K562 (cell line): ENCODE measurements around the gene MARVELD1. TPM values are rescaled to one million over a fixed set of nuclear protein-coding genes. Genes with fewer than 3 reads are reported as not detected.
A peak's percentile ranks its signal among the peaks of the same experiment; 100 is the strongest.

Experiments
- DIDO1 ChIP-seq: fragments of 450-650 bp; IDR thresholded peaks from 2 replicates; pipeline ENCODE4 v1.6.1; 2016; ENCODE audit warnings: low read depth, missing biosample characterization, missing genetic modification characterization
- E2F8 ChIP-seq: fragments of 450-650 bp; IDR thresholded peaks from 2 replicates; pipeline ENCODE4 v1.7.1; 2018; ENCODE audit warnings: mild to moderate bottlenecking, low read depth; ENCODE audit not compliant: partially characterized antibody
- KLF16 ChIP-seq: IDR thresholded peaks from 2 replicates; pipeline ENCODE4 v1.6.1; 2016; ENCODE audit warnings: antibody characterized with exemption
- MTF1 ChIP-seq: fragments of 250-450 bp; sonication (Bioruptor Pico); IDR thresholded peaks from 2 replicates; pipeline ENCODE4 v1.9.0; 2021; ENCODE audit warnings: moderate library complexity, mild to moderate bottlenecking, inconsistent platforms, borderline replicate concordance
- MYNN ChIP-seq, 2 experiments: sonication (generic); formaldehyde crosslinking in 1 of 2; IDR thresholded peaks; 2 replicates each; pipeline versions ENCODE4 v1.5.0 to v1.6.1; 2016 to 2020; ENCODE audit warnings: antibody characterized with exemption in 1 of 2, missing genetic modification reagents in 1 of 2
- NR2C1 ChIP-seq, 2 experiments: fragments of 450-650 bp; IDR thresholded peaks; 2 replicates each; pipeline ENCODE4 v1.6.1; 2017; ENCODE audit warnings: mild to moderate bottlenecking in 2 of 2, antibody characterized with exemption in 1 of 2, inconsistent platforms in 1 of 2, missing compliant biosample characterization in 1 of 2, missing genetic modification characterization in 1 of 2
- NRF1 ChIP-seq, 2 experiments: fragments of 450-650 bp; IDR thresholded peaks in 1 of 2; conservative IDR thresholded peaks in 1 of 2; 2 replicates each; pipeline ENCODE4 v1.6.1; 2014; ENCODE audit warnings: mild to moderate bottlenecking in 2 of 2
- POLR2A ChIP-seq: fragments of 450-650 bp; conservative IDR thresholded peaks from 2 replicates; pipeline ENCODE4 v1.6.1; 2016
- RBBP5 ChIP-seq: fragments of 200-600 bp; sonication (generic); IDR thresholded peaks from 2 replicates; pipeline ENCODE4 v1.6.1; 2012; ENCODE audit warnings: borderline replicate concordance, mild to moderate bottlenecking, low read length, control low read depth, inconsistent platforms; ENCODE audit not compliant: insufficient read depth, poor library complexity, severe bottlenecking
- RNF2 ChIP-seq: sonication (generic); IDR thresholded peaks from 2 replicates; pipeline ENCODE4 v1.6.1; 2016
- SAFB ChIP-seq: fragments of 200-400 bp; formaldehyde crosslinking; IDR thresholded peaks from 2 replicates; pipeline ENCODE4 v1.6.1; 2017; ENCODE audit warnings: low read depth, low read length, borderline replicate concordance
- SIRT6 ChIP-seq: IDR thresholded peaks from one replicate; pipeline ENCODE4 v1.6.1; 2012; ENCODE audit warnings: low read depth, mild to moderate bottlenecking, control low read depth, inconsistent platforms, low read length, moderate library complexity
- SPI1 ChIP-seq: IDR thresholded peaks from 2 replicates; pipeline ENCODE4 v1.6.1; 2011; ENCODE audit warnings: low read depth, low read length, control low read depth, borderline replicate concordance
- TBP ChIP-seq: optimal IDR thresholded peaks from 2 replicates; pipeline ENCODE3; 2011; ENCODE audit warnings: low read depth, low read length, improper control_type of control experiment
- TEAD2 ChIP-seq: fragments of 450-650 bp; IDR thresholded peaks from 2 replicates; pipeline ENCODE4 v1.6.1; 2016; ENCODE audit warnings: missing genetic modification characterization, control low read depth, missing compliant biosample characterization
- ZC3H11A ChIP-seq: IDR thresholded peaks from 2 replicates; pipeline ENCODE4 v1.6.1; 2012; ENCODE audit warnings: low read depth, low read length, improper control_type of control experiment
- ZNF12 ChIP-seq: sonication (generic); formaldehyde crosslinking; IDR thresholded peaks from 2 replicates; pipeline ENCODE4 v1.4.0; 2020; ENCODE audit warnings: mild to moderate bottlenecking, missing genetic modification reagents
- ZNF121 ChIP-seq: sonication (generic); formaldehyde crosslinking; conservative IDR thresholded peaks from 2 replicates; pipeline ENCODE4 v1.8.0; 2022; ENCODE audit warnings: missing genetic modification reagents
- polyA plus RNA-seq, 8 experiments: library from polyadenylated mRNA; depleted of rRNA in 4 of 8; stranded (reverse) in 5 of 8; unstranded in 3 of 8; fragments of >200 nt; fragmentation: Nextera tagmentation in 2 of 8; fragmentation: Illumina TruSeq in 1 of 8; extraction: Ambion mirVana in 2 of 8; extraction: Trizol in 1 of 8; gene quantifications; 2 replicates each; pipeline versions ENCODE4 v1.2.1 to v1.2.3, GENCODE V29; 2011 to 2014; ENCODE audit warnings: inconsistent platforms in 1 of 8, missing spikeins in 1 of 8
- total RNA-seq, 7 experiments: library from RNA; depleted of rRNA in 6 of 7; stranded (reverse); fragments of >200 nt in 6 of 7; fragmentation: Illumina TruSeq in 2 of 7; extraction: Trizol in 2 of 7; gene quantifications; 2 replicates each; pipeline versions ENCODE4 v1.2.1 to v1.2.3, GENCODE V29; 2011 to 2021; ENCODE audit warnings: low replicate concordance in 1 of 7
- TF ChIP-seq, protein P1 (sequence below): fragments of 250-450 bp; sonication (Bioruptor Pico); IDR thresholded peaks from 2 replicates; pipeline ENCODE4 v1.8.0; 2022; ENCODE audit warnings: inconsistent platforms
- TF ChIP-seq, protein P2 (sequence below): sonication (generic); formaldehyde crosslinking; IDR thresholded peaks from 2 replicates; pipeline ENCODE4 v1.5.0; 2020; ENCODE audit warnings: missing genetic modification reagents
- TF ChIP-seq, protein P3 (sequence below), 2 experiments: fragments of 450-650 bp; IDR thresholded peaks; 2 replicates each; pipeline ENCODE4 v1.6.1; 2016

Gene MARVELD1
- total and polyA plus RNA-seq, 9 of the 15 experiments (the other 6 are each of a cell fraction or from before 2014, with no cell fraction given) = 2.7 to 12.5 (median 5.3) TPM

- TF ChIP-seq, protein P1, sequence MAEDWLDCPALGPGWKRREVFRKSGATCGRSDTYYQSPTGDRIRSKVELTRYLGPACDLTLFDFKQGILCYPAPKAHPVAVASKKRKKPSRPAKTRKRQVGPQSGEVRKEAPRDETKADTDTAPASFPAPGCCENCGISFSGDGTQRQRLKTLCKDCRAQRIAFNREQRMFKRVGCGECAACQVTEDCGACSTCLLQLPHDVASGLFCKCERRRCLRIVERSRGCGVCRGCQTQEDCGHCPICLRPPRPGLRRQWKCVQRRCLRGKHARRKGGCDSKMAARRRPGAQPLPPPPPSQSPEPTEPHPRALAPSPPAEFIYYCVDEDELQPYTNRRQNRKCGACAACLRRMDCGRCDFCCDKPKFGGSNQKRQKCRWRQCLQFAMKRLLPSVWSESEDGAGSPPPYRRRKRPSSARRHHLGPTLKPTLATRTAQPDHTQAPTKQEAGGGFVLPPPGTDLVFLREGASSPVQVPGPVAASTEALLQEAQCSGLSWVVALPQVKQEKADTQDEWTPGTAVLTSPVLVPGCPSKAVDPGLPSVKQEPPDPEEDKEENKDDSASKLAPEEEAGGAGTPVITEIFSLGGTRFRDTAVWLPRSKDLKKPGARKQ (CRISPR knock-in tag) = no peak
- TF ChIP-seq MTF1 (CRISPR knock-in tag) (no peak), TBP (peak; percentile 41), ZC3H11A (no peak), RBBP5 (peak; percentile 56), KLF16 (peak; percentile 45; the same call in 1 of the 2 replicates), ZNF121 (CRISPR knock-in tag) (no peak; the same call in 1 of the 2 replicates), SPI1 (no peak), DIDO1 (tag) (no peak), SIRT6 (no peak), TEAD2 (tag) (peak; percentile 81; the same call in 1 of the 2 replicates), SAFB (0 out of 2 replicates have a peak, but pooled peaks have one; percentile 31), NRF1 (conservative IDR thresholded peaks at IDR 0.05 in 1 of 2, IDR thresholded peaks at IDR 0.05 in 1 of 2) (peak; percentile 81 to 84), E2F8 (no peak), MYNN (IDR thresholded peaks at IDR 0.05) (peak; percentile 75), MYNN (CRISPR knock-in tag; IDR thresholded peaks at IDR 0.05) (no peak), RNF2 (0 out of 2 replicates have a peak, but pooled peaks have one; percentile 34), ZNF12 (0 out of 2 replicates have a peak, but pooled peaks have one; percentile 57), NR2C1 (IDR thresholded peaks at IDR 0.05) (no peak), NR2C1 (tag; IDR thresholded peaks at IDR 0.05) (no peak), POLR2A (peak; percentile 79)
- TF ChIP-seq, protein P2, sequence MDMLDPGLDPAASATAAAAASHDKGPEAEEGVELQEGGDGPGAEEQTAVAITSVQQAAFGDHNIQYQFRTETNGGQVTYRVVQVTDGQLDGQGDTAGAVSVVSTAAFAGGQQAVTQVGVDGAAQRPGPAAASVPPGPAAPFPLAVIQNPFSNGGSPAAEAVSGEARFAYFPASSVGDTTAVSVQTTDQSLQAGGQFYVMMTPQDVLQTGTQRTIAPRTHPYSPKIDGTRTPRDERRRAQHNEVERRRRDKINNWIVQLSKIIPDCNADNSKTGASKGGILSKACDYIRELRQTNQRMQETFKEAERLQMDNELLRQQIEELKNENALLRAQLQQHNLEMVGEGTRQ (CRISPR knock-in tag) = peak; percentile 86
- TF ChIP-seq, protein P3, sequence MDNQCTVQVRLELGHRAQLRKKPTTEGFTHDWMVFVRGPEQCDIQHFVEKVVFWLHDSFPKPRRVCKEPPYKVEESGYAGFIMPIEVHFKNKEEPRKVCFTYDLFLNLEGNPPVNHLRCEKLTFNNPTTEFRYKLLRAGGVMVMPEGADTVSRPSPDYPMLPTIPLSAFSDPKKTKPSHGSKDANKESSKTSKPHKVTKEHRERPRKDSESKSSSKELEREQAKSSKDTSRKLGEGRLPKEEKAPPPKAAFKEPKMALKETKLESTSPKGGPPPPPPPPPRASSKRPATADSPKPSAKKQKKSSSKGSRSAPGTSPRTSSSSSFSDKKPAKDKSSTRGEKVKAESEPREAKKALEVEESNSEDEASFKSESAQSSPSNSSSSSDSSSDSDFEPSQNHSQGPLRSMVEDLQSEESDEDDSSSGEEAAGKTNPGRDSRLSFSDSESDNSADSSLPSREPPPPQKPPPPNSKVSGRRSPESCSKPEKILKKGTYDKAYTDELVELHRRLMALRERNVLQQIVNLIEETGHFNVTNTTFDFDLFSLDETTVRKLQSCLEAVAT (IDR thresholded peaks at IDR 0.05) = no peak
Observed at GRCh38 chr10:97686962-97687784, 26.4 kb upstream of the MARVELD1 start, which contains the start of gene AVPI1 (continued).
